ENCODE data around the gene CCDC74B.
A peak's percentile ranks its signal among the peaks of the same experiment; 100 is the strongest.
"Not testable (repeated sequence)": the region's sequence is repeated elsewhere in the genome, so short reads cannot be mapped to it uniquely, and the experiment has no call there.

Gene CCDC74B

DNA sequence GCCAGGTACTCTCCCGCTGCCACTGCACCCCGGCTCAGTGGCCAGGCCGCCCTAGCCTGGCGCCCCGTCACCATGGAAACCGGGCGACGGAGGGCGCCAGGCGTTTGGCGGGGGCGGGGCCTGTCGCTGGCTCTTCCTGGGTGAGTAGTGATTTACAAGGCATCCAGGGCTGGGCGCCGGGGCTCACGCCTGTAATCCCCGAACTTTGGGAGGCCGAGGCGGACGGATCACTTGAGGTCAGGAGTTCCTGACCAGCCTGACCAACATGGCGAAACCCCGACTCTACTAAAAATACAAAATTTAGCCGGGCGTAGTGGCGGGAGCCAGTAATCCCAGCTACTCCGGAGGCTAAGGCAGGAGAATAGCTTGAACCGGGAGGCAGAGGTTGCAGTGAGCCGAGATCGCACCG is at the start of gene CCDC74B:
Gene CCDC74B (minus strand): TSS at position 107 of the 409 bp plus-strand sequence. CDS start 116 bp downstream, outside the sequence.
- not testable (repeated sequence) for DNase-seq (ENCODE audit: low spot score)

- not testable (repeated sequence) for DNase-seq (ENCODE audit: low spot score)
Measured at GRCh38 chr2:130193824-130194223, 48.9 kb upstream of the CCDC74B start.

DNA sequence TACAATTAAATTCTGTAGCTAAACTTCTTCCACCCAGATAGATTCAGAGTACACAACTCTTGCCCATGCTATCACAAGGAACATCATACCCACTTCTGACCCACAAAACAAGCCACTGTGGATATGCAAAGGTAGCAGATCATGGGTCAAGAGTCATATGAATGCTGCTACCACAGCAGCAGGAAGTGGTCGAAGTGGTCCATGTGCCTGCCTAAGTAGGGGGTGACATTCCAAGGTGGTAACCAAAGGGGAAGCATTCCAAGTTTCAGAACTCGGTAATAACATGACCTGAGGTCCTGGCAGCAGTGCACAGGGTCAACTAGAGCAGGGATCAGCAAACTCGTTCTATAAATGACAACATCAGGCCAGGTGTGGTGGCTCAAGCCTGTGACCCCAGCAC is 47.5 kb upstream of the CCDC74B start:
- not testable (repeated sequence) for DNase-seq (ENCODE audit: low spot score)

- not testable (repeated sequence) for DNase-seq (ENCODE audit: low spot score)
Measured at GRCh38 chr2:130191319-130191718, 46.4 kb upstream of the CCDC74B start.

DNA sequence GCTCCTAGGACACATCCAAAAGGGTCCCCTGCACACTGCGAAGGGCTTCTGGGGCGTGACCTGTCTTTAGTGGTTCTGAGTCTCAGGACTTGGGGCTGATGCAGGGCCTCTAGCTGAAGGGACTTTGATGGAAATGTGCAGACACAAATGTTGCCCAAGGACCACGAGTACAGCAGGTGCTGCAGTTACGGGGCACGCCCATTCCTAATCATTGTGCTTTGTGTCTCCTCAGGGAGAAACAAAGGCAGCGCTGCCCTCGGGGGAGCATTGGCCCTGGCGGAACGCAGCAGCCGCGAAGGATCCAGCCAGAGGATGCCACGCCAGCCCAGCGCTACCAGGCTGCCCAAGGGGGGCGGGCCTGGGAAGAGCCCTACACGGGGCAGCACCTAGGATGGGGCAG is 45.3 kb upstream of the CCDC74B start:
- DNase-seq (ENCODE audit: low spot score) = no peak

DNA sequence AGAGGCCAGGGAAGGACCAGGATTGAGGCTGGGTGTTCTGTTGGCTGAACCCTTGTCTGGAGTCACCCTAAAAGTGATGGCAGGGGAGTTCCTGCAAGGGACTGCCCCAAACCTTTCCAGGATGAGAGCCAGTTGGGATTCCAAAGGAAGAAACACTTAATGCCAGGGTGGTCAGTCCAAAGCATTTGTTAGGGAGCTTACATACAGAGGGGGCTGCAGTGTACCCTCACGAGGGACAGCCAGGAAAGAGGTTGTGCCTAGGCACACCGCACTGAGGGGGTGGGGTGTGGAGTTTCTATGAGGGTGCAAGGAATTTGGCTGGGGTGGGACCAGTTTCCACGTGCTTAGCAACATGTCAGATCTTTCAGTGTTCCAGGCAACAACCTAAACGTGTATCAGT is 44.0 kb upstream of the CCDC74B start:
- not testable (repeated sequence) for DNase-seq (ENCODE audit: low spot score)

DNA sequence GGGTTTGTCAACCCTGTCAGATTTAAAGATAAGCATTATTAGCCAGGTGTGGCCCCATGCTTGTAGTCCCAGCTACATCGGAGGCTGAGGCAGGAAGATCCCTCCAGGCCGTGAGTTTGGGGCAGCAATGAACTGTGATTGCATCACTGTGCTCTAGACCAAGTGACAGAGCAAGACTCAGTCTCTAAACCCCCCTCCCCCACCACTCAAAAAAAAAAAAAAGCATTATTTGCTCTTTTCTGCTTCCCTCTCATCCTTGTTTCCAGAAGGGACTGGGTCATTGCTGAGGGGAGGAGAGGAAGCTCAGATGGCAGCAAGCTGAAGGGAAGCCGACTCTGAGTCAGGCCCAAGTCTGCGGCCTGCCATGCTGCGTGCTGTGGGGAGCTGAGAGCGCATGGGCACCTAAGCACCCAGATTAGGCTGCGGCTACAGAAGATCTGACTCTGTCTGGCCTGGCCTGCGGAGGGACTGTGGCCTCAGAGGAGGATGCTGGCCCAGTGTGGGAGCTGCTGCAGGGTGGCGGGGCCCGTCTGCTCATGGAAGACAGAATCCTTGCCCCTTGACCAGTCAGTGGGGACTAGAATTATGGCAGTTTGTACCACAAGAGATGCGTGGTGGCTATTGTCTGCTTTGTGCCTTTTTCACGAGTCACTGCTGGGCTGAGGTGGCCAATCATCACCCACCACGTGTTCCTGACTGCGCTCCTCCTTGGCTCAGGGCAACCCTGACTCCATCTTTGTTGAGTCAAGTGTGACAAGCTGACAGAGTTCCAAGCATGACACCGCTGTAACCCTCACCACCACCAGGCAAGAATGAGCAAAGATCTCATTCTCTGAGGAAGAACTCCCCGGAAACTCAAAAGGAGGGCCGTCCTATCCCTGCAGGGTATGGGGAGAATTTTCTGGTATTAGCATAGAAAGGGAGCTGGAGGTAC is 43.2 kb upstream of the CCDC74B start:
- not testable (repeated sequence) for DNase-seq (ENCODE audit: low spot score)

DNA sequence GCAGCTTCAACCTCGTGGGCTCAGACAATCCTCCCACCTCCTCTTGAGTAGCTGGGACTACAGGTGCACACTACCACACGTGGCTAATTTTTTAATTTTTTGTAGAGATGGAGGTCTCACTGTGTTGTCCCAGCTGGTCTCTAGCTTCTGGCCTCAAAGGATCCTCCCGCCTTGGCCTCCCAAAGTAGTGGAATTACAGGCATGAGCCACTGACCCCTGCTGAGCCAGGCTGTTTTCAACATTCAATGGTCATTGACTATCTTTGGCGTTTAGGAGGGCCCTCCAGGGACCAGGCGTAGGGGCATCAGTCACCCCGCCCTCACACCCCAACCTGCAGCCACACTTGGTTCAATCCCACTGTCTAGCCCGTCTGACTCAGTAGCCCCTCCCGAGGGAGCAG is 42.4 kb upstream of the CCDC74B start:
- no peak for DNase-seq (ENCODE audit: low spot score)

DNA sequence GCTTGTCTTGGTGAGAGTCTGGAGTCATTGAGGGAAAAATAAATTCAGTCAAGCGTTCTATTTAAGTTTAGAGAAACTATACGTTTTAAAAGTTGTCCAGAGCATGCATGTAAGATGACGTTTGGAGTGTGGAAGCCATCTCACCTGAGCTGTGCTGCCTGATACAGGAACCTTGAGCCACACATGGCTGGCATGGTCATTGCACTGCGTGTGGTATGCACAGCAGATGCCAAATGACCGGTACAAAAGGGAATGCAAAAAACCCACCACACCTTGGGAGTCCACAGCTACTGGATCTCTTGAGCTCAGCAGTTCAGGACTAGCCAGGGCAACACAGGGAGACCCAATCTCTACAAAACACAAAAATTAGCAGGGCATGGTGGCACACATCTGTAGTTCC is 41.5 kb upstream of the CCDC74B start:
- DNase-seq (ENCODE audit: low spot score) = no peak

DNA sequence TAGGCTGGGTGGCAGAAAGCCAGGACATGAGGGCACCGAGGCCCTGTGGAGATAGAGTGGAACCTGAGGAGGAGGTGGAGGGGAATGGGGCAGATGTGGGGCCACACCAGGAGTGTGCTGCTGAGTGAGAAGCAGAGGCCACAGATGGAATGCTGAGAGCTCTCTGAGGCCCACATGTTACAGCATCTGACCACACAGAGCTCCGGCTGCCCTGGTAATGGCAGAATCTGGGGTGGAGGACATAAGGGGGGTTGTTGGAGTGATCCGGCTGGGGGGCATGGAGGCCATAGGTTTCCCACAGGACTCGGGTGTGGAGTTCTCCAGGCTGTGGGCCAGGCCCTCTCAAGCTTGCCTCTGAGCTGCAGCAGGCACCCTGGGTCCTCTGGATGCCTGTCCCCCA is 41.0 kb upstream of the CCDC74B start:
- no peak for DNase-seq (ENCODE audit: low spot score)

DNA sequence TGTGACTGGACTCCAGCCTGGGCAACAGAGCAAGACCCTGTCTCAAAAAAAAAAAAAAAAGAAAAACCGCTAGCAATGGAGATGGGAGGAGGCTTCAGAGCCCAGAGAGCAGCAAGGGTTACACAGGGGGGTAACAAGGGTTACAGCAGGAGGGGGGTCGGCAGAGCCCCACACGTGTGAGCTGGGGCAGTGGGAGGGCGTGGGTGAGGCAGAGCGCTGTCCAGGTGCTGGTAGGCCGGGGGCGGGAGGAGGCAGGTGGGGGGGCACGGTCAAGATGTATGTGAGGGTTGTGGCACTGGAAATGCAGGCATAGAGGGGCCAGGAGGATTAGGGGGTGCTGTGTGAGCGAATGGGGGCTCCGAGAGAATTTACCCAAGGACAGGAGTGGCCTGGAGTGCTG is 40.5 kb upstream of the CCDC74B start:
- DNase-seq (ENCODE audit: low spot score) = no peak

DNA sequence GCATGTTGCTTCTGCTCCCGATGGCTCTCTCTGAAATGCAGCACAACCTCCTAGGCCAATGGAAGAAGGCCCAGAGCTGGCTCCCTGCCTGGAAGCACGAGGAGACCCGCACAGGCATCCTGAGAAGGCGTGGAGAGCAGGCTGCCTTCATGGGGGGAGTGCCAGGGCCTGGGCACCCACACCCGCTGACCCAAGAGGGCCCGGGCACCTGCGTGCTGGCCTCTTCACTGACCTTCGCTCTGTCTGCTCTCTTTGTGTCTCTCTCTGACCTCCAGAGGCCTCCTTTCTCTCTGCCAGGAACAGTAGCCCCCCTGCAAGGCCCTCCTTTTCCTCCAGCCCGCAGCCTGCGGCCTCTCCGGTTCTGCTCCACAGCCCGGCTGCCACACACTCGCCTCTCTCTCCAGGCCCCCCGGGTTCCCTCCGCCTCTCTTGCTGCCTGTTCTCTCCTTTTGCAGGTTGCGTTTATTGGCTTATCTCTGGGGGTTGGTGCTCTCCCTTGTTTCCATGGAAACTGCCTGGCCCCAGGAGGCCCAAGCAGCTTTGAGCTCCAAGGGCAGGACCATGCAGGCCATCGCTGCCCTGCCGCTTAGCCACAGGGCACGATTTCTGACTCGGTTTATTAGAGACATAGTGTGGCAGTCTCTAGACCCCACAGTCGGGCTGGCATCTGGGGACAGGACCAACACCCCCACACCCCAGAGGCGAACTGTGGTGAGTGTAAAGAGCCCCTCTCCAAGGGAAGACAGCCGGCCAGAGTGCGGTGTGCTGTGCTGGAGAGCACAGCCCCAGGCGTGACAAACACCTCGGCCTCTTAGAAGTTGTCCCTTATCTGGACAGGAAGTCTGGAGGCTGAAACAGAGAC is 38.8 kb upstream of the CCDC74B start:
- DNase-seq (ENCODE audit: low spot score) = peak; percentile 25

DNA sequence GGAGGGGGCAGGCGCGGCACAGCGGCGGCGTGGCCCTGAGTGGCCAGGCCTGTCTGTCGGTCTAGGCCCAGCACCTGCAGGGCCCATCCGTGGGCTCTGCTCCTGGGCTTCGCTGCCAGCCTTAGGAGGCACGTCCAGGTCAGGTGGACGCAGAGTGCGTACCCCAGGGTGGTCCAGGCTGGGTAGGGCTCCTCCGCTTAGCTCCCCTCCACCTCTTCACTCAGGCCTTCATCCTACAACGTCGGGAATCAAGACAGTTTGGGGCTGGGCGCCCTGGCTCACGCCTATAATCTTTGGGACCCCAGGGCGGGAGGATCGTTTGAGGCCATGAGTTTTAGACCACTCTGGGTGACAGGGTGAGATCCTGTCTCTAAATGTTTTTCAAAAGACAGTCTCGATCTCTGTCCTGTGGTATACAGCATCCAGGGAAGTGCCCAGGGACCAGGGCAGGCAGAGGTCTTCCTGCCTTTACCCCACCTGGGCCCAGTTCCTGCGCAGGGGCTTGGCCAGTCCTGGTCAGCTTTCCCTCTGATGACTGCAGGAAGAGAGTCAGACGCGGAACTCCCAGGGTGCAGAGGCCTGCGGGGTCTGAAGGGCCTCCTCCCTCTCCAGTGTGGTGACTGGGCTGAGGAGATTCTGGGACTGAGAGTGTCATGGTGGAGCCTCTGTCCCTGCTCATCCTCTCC is 38.1 kb upstream of the CCDC74B start:
- not testable (repeated sequence) for DNase-seq (ENCODE audit: low spot score)

- peak; percentile 85 for DNase-seq (ENCODE audit: low spot score)
Measured at GRCh38 chr2:130181880-130182682, 37.2 kb upstream of the CCDC74B start, which contains the start of gene MZT2B. Gene MZT2B, plus strand, starts transcription at chr2:130182262. Its CDS starts 21 bp downstream, at chr2:130182283.

GRCh38 chr2:130181325-130181879 is 36.5 kb upstream of the CCDC74B start, which contains the start of gene SMPD4:
Gene SMPD4, minus strand, starts transcription at chr2:130181602. Its CDS starts 5,010 bp downstream, at chr2:130176592.
- peak; percentile 95 for DNase-seq (ENCODE audit: low spot score)

DNA sequence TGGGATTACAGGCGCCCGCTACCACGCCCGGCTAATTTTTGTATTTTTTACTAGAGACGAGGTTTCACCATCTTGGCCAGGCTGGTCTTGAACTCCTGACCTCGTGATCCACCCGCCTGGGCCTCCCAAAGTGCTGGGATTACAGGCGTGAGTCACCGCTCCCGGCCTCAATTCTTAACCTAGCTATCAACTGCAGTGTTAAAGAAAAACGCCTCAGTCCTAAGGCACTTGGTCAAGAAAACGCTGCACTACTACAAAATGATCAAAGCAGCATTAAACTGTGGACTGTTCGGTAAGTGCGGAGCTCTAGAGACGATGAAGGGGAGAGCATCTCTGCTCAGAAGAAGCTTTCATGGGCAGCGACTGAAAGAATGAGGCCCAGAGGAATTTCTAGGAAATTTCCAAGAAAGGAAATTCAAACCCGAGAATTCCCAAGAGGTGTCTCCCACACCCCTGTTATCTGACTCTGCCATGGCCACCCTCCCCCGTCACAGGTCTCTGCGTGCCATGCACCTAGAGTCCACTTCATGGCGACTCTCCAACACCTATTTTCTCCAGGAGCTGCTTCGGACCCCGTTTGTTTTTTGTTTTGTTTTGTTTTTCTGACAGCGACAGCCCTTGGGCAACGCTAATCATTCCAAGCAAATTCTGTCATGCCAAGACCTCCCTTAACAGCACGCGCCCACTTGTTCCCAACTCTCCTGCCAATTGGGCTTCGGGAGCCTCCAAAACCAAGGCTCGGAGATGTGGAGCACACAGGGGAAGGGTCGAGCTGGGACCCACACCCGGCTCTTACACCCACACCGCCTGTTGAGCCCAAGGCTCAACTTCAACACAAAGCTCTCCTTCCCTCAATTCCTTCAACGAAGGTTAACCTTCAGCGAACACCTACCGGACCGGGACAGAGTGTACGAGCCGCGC is 35.8 kb upstream of the CCDC74B start:
- DNase-seq (ENCODE audit: low spot score) = peak; percentile 13

DNA sequence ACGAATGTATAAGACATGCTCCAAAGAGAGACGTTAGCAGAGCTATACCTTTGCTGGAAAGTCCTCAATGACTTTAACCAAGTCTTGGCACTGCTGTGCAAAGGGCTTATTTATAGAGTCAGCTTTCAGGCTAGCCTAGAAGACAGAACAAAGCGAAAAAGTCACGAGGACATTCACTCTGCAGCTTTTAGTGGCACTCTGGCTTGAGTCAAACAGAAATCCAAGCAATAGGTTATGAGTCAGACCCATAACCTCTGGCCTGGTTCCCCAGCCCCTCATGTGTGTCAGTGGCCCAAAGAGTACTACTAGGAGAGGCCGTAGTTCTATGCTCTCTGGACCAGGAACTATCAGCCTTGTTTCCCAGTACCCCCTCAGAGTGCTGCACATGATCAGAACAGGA is 30.0 kb upstream of the CCDC74B start:
- not testable (repeated sequence) for DNase-seq (ENCODE audit: low spot score)

DNA sequence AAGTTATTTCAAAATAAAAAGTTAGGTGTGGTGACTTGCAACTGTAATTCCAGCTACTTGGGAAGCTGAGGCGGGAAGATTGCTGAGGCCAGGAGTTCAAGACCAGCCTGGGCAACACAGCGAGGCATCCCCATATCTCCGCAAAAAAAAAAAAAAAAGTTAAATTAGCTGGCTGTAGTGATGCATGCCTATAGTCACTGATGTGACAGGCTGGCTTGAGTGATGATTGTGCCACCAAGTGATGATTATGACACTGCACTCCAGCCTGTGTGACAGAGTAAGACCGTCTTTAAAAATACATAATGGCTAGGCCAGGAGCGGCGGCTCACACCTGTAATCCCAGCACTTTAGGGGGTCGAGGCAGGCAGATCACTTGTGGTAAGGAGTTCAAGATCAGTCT is 25.0 kb upstream of the CCDC74B start:
- DNase-seq (ENCODE audit: low spot score) = no peak

GRCh38 chr2:130169163-130169562 is 24.3 kb upstream of the CCDC74B start:
- DNase-seq (ENCODE audit: low spot score) = not testable (repeated sequence)

- DNase-seq (ENCODE audit: low spot score) = not testable (repeated sequence)
Measured at GRCh38 chr2:130166611-130167010, 21.7 kb upstream of the CCDC74B start.

Data from hematopoietic multipotent progenitor cell treated with erythropoietin and hydrocortisone succinate and interleukin-3 and kit ligand, for 15 days (in vitro differentiated cells).